ENCODE data around the gene DSG3.
A peak's percentile ranks its signal among the peaks of the same experiment; 100 is the strongest.
"Not testable (repeated sequence)": the region's sequence is repeated elsewhere in the genome, so short reads cannot be mapped to it uniquely, and the experiment has no call there.

Gene DSG3

DNA sequence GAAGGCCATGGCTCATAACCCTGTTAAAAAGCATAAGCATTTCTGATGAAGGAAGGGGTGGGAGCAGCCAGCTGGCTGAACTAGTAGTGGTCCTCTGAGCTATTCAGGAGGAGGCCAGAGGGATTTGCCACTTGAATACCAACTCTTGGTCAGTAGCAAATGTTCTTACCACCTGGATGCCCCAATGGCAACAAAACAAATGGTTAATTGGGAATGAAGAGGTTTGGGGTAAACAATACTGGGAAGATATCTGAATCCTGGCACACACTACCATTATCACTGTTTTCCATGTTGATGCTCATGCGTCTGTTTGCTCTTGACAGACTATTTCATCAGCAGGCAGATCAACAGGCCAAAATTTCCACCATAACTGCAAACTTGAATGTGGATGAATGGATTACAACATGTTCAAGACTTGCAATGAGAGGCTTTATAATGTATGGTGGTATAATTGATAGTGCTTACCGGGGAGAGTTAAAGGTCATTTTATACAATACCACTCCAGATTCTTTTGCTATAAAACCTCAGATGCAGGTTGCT lies 47.2 kb downstream of the DSG3 start:
- DNase-seq: not testable (repeated sequence)

DNA sequence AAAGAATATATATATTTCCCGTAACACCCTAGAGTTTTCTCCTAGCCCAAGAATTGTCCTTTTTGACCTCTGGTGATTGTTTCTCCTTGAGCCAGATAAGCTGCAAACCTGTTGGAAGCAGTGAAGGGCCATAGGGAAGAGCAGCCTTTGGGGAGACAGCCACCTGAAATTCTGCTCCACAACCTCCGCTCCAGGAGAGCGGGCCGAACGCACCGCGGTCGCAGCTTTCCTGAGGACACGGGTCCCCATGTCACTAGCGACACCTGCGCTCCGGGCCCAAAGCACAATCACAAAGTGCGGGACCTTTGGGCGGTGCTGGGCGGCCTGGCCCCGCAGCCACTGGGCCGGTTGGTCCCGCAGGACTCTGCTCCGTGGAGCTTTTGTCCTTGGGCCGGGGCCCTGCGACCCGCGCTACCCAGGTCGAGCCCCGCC lies 49.9 kb downstream of the DSG3 start:
- no peak for DNase-seq

DNA sequence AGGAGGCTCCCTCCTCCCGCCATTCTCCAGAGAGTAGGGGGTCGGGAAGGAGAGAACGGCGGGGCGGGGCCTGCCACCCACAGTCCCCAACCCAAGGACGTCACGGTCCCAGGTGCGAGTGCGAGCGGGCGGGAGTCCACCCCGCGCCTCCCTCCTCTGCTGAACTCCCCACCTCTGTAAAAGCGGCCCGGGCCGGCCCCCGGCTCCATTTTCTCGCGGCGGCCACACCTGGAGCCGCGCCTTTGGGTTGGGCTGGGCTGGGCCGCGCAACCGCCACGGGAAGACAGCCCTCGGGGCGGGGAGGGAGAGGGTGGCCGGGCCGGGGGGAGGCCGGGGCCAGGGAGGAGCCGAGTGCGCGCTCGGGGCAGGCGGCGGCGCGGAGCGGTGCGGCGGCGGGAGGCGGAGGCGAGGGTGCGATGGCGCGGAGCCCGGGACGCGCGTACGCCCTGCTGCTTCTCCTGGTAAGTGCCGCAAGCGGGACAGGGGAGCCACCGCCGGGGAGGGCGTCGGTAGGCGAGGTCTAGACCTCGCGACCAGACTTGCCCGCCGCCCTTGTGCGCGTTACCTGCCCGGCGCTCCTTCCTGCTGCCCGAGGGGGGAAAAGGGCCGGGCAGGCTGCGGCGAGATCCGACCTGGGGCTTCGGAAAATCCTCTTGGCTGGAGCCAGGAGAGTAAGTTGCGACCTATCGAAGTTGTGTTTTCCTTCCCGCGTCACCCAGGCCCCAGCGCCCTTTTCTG lies 50.5 kb downstream of the DSG3 start, which contains the start of gene DSG2:
Gene DSG2 (plus strand): TSS at position 342 of the 738 bp plus-strand sequence. CDS start 75 bp downstream, at position 417.
- peak; percentile 25 for DNase-seq

DNA sequence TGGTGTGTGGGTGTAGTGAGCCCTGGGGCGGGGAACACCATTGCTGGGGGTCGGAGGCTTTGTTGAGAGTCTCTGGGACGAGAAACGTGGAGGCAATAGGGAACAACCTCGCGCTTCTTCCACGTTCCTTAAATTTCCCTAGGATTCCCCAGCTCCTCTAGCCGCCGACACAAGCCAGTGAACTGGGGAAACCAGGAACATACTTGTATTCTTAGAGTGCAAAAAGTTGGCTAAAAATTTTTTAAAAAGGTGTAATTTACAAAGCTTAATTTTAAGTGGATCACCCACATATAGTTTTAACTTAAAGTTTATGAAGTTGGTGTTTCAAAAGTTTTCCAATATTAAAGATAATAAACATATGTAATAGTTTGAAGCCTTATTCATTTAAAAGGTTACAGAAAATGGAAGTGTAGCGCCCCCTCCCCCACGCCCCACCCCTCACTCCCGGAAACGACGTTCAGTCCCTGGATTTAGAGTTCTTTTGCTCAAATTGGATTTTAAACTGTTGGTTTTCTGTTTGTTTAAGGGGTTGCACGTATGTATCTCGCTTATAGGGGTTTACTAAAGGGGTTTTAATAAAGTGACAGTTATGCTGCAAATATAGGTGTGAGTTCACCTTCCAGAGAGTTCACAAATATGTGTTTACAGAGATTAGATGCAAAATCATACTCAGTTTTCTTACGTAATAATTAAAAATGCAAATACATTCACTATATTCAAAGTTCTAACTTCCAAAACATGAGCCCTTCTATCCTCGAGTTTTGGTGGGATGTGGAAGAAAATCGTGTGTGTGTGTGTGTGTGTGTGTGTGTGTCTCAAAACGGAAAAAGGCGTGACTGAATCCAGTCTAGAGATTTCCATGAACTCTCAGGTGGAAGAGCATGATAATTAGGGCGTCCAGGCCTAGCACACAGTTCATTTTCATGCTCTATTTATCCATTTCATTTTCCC lies 51.3 kb downstream of the DSG3 start:
- no peak for DNase-seq

DNA sequence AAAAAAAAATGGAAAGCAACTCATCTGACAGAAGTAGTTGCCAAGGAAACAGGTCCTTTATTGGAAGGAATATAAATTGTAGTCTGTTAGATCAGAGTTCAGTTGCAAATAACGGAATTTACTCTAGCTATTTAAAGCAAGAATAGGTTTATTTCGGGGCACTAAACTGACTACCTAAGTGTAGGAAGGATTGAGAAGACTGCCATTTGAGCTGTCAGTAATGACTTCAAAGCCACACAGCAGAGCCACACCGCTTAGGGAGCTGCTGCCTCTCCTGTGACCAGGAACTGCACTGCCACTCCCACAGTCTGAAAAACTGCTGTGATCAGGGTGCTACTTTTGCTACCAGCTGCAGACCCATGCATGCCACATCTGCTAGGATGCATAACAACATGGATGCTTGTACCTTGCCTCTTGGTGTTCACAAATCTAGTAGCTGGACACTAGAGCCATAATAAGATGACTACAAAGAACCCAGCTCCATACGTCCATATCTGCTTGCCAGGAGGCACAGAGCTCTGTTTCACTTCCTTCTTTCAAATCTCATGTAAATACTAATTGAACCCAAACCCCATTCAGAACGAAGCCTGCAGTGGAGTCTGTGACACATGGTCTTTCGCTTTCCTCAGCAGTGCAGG lies 52.6 kb downstream of the DSG3 start:
- no peak for DNase-seq

DNA sequence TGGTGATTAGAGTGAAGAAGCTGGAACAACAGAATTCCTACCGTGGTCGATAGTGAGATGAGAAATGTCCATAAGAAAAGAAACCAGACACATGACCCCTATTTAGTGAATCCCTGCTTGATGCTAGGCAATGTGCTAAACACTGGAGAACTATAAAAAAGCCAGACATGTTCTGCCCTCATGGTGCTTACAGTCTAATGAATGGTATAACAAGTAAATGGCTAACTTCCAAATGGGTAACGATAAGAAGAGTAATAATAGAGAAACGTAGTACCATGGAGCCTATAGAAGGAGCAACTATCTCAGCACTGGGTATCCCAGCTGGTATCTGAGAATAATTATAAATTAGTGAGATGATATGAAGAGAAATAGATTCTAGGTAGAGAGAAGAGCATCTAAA lies 55.5 kb downstream of the DSG3 start:
- no peak for DNase-seq

DNA sequence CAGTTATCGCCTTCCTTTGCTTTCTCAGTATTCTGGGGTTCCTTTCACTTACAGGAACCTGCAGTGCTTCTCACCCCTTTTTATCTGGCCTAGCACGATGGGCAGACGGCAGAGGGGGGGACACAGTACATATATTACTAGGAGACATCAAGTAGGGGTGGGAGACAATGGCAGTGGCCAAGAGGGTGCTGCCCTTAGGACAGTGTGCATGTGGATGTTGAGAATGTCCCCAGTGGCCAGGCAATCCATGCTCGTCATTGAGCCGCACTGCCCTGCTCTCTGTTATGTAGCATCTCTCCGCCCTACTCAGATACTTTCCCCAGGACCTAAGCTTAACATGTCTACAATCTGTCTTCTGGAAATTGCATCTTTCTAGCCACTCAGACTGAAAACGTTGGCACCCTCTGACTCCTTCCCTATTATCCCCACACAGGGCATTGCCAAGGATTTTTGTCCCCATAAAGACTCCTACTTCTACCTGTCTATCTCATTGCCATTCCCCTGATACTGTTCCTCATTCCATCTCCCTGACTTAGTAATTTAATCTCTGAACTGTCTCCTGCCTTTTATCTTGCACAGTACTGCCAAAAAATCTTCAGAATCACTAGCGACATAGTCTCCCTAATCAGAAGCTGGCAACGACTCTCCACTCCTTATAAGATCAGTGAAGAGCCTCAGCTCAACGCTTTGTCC lies 57.1 kb downstream of the DSG3 start:
- no peak for DNase-seq

DNA sequence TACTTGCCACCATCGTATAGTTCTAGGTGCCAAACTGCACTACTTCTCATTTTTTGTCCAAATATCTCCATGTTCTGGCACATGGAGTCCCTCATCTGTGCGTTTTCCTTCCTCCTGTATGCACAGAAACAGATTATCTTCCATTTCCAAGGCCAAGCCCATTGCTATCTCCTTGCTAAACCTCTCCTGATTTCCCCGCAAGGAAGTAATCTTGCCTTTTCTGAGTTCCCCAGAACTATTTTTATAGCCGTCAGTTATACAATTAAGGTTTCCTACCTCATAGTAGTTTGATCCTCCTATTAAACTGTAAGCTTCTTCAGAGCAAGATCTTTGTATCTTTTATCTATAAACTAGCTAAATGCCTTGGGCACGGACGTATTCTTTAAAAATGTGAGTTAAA lies 57.6 kb downstream of the DSG3 start:
- no peak for DNase-seq

DNA sequence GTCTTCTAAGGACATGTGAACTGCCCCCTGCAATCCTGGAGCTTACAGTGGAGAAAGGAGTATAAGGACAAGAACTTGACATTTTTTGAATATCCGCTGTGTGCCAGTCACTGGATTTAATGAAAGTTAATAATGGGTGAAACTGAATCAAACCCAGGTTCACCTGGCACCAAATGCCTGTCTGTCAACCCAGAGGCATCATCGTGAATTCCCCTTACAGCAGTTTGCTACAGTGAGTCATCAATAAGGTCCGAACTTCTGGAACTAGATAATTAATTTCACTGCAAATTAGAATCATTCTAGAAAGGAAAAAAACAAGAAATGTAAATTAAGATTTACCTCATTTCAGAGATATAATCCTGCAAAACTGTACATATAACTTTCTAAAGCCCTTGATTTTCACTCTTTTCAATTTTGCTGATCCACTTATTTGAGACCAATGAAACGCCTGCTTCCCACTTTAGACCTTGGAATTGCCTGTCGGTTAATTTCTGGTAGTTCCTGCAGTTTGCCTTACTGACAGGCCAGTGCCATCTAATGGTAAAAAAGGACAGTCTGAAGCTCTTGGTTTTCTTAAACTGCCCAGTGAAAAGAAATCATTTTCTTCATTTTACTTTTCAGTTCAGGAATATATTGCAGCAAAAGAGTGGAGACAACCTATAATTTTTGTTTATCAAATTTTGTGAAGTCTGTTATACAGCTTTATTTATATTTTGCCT lies 58.6 kb downstream of the DSG3 start:
- no peak for DNase-seq

DNA sequence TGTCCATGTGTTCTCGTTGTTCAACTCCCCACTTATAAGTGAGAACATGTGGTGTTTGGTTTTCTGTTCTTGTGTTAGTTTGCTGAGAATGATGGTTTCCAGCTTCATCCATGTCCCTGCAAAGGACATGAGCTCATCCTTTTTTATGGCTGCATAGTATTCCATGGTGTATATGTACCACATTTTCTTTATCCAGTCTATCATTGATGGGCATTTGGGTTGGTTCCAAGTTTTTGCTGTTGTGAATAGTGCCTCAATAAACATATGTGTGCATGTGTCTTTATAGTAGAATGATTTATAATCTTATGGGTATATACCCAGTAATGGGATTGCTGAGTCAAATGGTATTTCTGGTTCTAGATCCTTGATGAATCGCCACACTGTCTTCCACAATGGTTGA lies 59.6 kb downstream of the DSG3 start:
- not testable (repeated sequence) for DNase-seq

DNA sequence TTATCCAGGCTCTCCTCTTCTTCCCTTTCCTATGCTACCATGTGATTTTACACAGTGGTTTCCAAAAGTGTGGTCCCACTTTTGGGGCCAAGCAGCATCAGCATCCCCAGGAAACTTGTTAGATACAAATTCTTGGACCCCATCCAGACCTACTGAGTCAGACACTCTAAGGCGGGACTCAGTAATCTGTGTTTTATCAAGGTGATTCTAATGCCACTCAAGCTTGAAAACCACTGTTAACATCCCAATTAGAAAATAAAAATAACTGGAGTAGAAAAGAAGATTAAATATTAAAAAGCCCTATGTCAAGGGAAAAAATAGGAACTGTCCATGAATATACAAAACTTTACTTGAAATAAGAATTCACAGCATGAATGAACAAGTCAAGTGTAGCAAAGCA lies 61.2 kb downstream of the DSG3 start:
- DNase-seq: no peak

DNA sequence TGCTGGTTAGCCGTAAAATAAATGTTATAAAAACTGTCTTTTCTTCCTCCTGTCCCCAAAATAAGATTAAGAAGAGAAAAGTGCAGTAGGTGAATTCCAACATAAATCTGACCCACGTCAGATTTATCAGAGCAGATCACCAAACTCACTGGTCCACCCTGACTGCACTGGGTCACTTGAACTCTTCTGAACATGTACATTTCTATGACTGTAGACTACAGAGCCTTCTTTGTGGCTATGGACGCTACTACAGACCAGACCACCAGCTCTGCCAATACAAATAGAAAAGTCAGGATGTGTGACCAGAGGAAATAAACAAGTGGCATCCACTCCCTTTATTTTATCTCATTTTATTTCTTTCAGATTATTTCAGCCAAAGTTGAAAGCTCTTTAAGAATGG lies 62.0 kb downstream of the DSG3 start:
- DNase-seq: no peak

DNA sequence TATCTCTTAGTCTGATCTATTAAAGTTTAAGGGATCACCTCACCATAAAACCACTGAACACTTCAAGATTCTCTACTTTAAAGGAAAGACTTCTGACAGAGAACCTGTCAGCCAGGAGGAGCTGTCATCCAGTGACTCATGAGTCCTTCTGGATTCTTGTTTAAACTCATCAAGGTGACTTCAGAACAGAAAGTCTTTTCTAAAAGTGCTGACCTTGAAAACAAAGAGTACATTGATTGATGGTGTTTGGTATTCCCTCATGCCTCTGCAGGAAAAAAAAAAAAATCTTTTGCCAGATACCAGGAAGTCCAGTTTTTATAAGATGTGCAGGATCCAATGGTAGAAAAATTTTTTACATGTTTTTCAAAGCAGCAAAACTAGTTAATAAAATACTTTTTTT lies 62.8 kb downstream of the DSG3 start:
- DNase-seq: no peak

DNA sequence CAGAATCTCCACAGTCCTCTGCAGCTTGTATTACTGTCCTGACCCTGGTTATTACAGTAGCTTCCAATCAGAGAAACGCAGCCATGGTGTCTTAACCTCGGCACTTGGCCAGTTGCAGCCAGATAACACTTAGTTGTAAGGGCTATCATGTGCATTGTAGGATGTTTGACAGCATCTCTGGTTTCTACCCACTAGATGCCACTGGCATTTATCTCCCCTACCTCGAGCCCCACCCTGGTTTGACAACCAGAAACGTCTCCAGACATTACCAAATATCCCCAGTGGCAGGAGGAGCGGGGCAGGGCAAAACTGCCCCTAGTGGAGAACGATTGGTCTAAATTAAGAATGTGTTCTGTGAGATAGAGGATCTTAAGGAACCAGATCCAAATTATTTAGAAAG lies 63.6 kb downstream of the DSG3 start:
- no peak for DNase-seq

DNA sequence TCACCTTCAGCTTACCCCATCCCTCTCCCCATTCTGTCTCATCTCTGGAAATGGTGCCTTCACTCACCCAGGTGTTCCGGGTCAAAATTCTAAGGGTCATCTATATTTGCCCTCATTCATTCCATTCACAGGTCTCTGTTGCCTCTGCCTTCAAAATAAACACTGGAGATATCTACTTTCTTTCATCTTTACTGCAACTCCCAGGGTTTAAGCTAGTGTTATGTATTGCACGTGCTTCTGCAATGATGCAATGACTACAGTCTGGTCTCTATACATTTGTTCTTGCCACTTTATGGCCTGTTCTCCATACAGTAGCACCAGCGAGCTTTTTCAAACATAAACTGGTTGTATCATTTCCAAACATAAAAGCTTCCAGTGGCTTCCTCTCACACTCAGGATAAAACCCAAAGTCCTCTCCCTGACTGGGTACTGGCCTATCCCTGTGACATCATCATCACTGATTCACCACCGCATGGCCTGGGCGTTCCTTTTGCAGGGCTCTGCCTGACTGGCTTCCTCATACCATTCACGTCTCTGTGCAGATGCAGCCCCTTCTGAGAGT lies 64.7 kb downstream of the DSG3 start:
- DNase-seq: no peak

DNA sequence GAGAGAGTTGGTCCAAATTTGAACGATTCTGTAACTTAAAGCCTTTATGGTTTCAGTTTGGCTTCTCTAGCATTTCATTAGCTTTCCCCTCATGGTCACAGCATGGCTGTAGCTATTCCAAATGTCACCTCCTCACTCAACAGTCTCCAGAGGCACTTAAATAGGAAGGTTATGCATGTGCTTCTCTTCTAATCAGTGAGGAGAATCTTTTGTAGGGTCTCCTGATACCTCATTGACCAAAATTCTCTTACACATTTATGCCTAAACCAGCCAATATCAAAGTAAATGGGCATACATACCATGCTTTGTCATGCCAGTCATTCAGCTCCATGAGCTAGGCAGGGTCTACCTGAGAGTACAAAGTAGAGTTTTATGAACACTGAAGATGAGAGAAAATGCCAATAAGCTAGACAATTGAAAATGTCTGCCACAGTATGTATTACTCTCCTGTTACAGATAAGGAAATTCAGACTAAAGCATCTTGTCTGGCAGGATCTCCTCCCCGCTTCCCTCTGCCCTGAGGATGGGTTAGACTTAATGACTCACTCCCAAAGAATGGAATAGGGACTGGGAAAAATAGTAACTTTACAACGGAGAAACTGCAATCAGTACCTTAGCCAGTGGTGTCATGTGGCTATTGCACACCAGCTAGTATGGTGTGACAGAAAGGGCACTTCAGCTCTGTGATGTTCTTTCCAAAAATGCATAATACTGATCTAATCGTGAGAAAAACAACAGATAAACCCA lies 65.8 kb downstream of the DSG3 start:
- DNase-seq: no peak

DNA sequence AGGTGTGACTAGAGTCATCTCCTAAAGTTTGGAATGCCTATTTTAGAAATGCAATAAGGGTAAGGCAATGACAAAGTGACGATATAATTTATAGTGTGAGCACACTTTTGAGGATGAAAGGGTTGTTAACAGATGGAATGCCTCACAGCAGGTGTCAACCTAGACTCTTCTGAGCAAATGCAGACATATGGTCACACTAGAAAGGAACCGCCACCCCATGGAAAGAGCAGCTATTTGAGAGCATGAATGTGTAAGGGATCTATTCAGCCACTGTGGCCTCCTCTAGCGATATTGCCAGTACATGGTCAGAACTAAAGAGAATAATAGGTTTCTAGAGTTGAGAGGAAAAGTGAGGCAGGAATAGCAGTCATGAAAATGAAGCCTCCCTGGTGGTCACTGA lies 68.9 kb downstream of the DSG3 start:
- no peak for DNase-seq

DNA sequence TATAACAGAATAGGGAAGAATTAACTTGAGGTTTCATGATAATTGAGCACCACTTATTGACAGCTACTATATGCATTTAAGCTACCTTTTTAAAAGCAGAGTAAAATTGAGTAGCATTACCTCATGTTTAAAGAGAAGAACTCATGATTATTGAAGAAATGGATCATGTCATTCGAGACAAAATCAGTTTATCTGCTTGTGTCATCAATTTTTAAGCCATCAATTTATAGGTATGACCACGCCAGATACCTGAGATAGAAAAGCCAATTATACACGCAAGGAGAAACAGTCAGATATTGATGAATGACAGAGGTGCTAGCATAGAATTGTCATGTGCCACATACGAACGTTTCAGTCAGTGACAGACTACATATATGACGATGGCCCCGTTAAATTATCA lies 78.8 kb downstream of the DSG3 start:
- no peak for DNase-seq
